ENCODE measurements around the gene VSIG1.

Gene VSIG1

GRCh38 chrX:108064001-108064400, 19.1 kb downstream of the VSIG1 start:
- DNase-seq, result no peak

GRCh38 chrX:108064613-108065012, 19.7 kb downstream of the VSIG1 start:
- no peak for DNase-seq

GRCh38 chrX:108068121-108068520, 23.3 kb downstream of the VSIG1 start:
- no peak for DNase-seq

GRCh38 chrX:108070891-108071290, 26.0 kb downstream of the VSIG1 start:
- DNase-seq, result no peak

GRCh38 chrX:108071578-108071977, 26.7 kb downstream of the VSIG1 start:
- no peak for DNase-seq

GRCh38 chrX:108072746-108073145, 27.9 kb downstream of the VSIG1 start:
- DNase-seq, result no peak

GRCh38 chrX:108081110-108081509, 36.2 kb downstream of the VSIG1 start:
- no peak for DNase-seq

- no peak for DNase-seq
Observed at GRCh38 chrX:108087792-108088191, 42.9 kb downstream of the VSIG1 start.

- no peak for DNase-seq
Observed at GRCh38 chrX:108088511-108088910, 43.6 kb downstream of the VSIG1 start.

GRCh38 chrX:108090491-108091263, 45.8 kb downstream of the VSIG1 start:
- DNase-seq, result peak in 1 of 51 donors; percentile 21

GRCh38 chrX:108091264-108091877, 46.5 kb downstream of the VSIG1 start, which contains the start of the genes ATG4A and PSMD10:
ATG4A (plus strand) TSS chrX:108091778; CDS start chrX:108091827, 49 bp downstream.
PSMD10 (minus strand) TSS chrX:108091542; CDS start chrX:108091520, 22 bp downstream.
- peak; percentile 34 to 95 (median 85) for DNase-seq

GRCh38 chrX:108091878-108092291, 47.0 kb downstream of the VSIG1 start:
- DNase-seq, result peak in 11 of 51 donors; percentile 14 to 47 (median 34)

- no peak for DNase-seq
Observed at GRCh38 chrX:108097380-108097779, 52.5 kb downstream of the VSIG1 start.

- DNase-seq, result no peak
Observed at GRCh38 chrX:108105473-108105872, 60.6 kb downstream of the VSIG1 start.

GRCh38 chrX:108114541-108114940, 69.7 kb downstream of the VSIG1 start:
- DNase-seq, result no peak

- no peak for DNase-seq
Observed at GRCh38 chrX:108117988-108118387, 73.1 kb downstream of the VSIG1 start.

GRCh38 chrX:108121291-108121690, 76.4 kb downstream of the VSIG1 start:
- DNase-seq, result no peak

GRCh38 chrX:108122748-108123147, 77.9 kb downstream of the VSIG1 start:
- no peak for DNase-seq

GRCh38 chrX:108123591-108124366, 78.9 kb downstream of the VSIG1 start:
- DNase-seq, result no peak

- no peak for DNase-seq
Observed at GRCh38 chrX:108126661-108127060, 81.8 kb downstream of the VSIG1 start.

- DNase-seq, result no peak
Observed at GRCh38 chrX:108127152-108127551, 82.3 kb downstream of the VSIG1 start.
